HG02938 (cell line): ENCODE measurements around the gene BFAR.
A peak's percentile ranks its signal among the peaks of the same experiment; 100 is the strongest.
"Not testable (repeated sequence)": the region's sequence is repeated elsewhere in the genome, so short reads cannot be mapped to it uniquely, and the experiment has no call there.

Source experiments
- ATAC-seq: cut with Tn5 transposase; IDR thresholded peaks from one replicate; pipeline ENCODE4 v1.9.1; 2021; ENCODE audit warnings: mild to moderate bottlenecking, moderate library complexity; ENCODE audit not compliant: unreplicated experiment

The BFAR gene

DNA sequence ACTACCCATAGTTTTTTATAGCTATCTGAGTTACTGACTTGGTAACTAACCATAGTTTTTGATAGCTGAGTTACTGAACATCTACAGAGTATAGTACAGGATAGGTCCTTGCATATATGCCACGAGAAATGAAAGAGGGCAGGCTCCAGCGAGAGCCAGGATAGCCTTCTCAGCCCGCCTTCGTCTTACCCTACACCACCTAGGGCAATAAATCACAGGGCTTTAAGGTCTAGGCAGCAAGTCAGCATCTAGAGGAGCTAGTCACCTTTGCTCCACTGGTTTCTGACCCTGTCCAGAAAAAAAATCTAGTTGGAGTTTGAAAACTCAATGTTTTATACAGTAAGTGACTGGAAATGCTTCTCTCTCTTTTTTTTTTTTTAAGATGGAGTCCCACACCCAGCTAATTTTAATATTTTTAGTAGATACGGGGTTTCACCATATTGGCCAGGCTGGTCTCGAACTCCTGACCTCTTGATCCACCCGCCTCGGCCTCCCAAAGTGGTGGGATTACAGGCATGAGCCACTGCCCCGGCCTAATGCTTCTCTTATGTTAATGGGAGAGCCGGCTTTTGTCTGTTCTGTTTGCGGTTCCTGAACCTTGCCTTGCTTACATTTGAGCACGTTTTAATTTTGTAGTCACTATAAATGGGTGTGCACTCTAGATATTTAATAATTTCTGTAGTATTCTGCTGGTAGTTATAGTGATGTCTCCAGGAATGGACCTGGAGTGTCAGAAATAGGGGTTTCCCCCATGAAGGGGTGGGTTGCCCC is 2.8 kb downstream of the BFAR start:
- ATAC-seq: no peak

DNA sequence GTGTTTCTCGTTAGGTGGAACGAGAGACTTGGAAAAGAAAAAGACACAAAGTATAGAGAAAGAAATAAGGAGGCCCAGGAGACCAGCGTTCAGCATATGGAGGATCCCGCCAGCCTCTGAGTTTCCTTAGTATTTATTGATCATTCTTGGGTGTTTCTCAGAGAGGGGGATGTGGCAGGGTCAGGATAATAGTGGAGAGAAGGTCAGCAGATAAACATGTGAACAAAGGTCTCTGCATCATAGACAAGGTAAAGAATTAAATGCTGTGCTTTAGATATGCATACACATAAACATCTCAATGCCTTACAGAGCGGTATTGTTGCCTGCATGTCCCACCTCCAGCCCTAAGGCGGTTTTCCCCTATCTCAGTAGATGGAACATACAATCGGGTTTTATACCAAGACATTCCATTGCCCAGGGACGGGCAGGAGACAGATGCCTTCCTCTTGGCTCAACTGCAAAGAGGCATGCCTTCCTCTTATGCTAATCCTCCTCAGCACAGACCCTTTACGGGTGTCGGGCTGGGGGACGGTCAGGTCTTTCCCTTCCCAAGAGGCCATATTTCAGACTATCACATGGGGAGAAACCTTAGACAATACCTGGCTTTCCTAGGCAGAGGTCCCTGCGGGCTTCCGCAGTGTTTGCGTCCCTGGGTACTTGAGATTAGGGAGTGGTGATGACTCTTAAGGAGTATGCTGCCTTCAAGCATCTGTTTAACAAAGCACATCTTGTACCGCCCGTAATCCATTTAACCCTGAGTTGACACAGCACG is 3.6 kb downstream of the BFAR start:
- ATAC-seq: not testable (repeated sequence)

DNA sequence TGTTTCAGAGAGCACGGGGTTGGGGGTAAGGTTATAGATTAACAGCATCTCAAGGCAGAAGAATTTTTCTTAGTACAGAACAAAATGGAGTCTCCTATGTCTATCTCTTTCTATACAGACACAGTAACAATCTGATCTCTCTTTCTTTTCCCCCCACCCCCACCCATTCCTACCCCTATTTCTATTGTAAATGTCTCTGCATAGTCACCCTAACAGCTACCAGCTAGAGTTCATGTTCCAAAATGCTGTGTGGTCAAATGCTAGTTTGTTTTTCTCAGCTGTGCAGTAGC is 4.1 kb downstream of the BFAR start:
- ATAC-seq: not testable (repeated sequence)

DNA sequence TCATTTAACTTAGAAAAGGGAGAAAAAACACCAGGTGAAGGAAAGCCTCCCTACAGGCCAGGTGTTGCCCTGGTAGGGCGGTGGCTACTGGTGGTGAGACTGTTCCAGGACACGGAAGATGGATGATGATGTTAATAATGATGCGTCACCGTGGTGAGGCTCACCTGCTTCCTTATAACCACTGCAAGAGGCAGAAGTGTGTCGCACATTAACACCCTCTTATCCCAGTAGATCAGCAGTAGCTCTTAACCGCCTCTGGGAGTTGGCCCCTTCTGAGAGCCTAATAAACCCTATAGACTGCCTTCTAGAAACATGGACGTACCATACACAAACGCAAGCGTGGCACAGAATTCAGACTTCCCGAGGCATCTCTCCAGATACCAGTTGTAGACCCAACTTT is 7.8 kb downstream of the BFAR start:
- no peak for ATAC-seq

DNA sequence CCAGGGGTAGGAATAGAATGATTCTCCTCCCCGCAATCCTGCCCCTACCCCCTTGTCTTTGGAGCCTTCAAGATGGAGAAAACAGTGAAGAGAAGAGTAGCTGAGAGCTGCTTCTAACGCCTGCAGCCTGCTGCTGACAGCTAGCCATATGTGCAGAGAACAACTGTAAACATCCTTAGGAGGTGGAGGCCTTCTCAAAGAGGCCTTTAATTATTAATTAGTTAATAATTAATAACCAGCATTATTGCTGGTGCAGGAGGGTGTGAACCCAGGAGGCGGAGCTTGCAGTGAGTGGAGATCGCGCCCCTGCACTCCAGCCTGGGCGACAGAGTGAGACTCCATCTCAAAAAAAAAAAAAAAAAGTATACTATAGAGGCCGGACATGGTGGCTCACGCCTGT is 8.5 kb downstream of the BFAR start:
- no peak for ATAC-seq

- no peak for ATAC-seq
Measured at GRCh38 chr16:14641926-14642325, 9.2 kb downstream of the BFAR start.

GRCh38 chr16:14649816-14650215 is 17.1 kb downstream of the BFAR start:
- no peak for ATAC-seq

DNA sequence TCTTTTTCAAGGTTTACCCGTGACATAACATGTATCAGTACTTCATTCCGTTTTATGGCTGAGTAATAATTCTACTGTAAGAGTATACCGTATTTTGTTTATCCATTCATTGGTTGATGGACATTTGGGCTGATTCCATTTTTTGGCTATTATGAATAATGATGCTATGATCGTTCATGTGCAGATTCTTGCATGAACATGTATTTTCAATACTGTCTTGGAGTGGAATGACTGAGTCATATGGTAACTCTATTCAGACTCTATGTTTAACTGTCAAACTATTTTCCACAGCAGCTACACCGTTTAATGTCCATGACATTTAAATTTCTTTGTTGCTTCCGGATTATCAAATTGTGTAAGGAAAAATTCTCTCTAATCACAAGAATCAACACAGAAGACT is 17.9 kb downstream of the BFAR start:
- no peak for ATAC-seq

DNA sequence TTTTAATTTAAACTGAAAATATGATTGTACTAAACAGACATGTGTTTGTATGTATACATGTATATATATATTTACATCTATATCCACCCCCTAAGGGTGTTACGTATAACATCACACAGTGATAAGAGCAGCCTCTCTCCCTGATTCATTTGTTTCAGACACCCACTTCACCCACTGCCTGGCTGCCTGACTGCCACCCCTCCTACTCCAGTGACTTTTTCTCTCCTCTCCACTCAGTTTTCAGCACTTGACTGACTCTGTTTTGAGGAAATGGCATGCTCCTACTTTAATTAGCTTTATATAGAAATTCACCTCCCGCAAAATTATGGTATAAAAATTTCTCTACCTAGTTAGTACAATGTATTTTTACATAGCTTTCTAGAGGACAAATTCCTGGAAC is 20.0 kb downstream of the BFAR start:
- ATAC-seq: no peak

- peak; percentile 70 for ATAC-seq
Measured at GRCh38 chr16:14658063-14658462, 25.3 kb downstream of the BFAR start.

DNA sequence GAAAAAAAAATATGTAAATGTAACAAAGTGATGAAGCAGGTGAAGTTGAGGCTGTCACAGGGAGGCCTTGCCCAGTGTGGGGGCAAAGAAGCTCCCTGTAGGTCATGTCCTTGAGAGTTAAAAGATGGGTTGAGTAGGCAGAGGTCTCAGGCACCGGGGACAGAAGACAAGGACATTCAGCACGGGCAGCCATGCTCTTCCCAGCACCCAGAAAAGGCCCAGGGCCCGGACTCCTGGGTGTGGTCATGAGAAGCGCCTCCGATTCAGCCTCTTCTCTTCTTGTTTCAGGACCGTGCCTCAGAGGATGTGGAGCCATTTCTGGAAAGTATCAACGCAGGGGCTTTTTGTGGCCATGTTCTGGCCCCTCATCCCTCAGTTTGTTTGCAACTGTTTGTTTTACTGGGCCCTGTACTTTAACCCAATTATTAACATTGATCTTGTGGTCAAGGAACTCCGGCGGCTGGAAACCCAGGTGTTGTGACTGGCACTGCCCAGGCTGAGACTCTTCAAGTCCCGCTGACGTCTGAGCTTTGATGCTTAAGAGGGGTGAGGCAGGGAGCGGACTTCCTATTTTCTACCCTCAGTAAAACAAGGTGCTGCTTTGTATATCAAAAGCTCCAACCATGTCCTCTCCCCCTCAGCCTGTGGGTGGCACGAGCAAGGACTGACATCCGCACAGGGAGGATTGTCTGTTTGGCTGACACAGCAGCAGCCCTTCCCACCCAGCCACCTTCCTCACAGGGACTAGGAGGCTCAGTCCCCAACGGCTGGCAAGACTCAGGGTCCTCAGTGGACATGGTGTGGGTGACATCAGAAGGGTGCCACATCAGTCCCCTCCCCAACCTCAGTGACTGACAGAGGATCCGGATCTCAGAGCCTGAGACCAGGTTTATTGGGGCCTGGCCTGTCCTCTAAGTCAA is 34.9 kb downstream of the BFAR start:
- ATAC-seq: no peak

GRCh38 chr16:14668556-14669223 is 35.9 kb downstream of the BFAR start:
- ATAC-seq: no peak

DNA sequence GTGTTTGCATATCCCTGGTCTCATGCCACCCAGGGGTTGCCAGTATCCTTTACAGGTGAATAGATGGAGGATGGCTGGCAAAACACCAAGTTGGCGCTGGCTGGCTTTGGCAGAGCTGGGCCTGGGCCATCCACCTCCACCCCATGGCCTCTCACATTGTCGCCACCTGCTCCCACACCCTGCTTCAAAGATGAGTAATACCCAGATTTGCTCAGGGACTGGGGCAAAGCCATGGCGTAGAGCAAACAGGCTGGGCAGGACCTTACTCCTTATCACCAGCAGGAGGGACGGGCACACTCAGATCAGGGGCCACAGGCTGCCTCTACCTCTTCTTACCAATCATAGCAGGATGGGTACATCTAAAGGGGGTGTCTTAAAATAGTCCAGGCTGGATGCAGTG is 37.0 kb downstream of the BFAR start:
- no peak for ATAC-seq

GRCh38 chr16:14672403-14672971 is 39.7 kb downstream of the BFAR start:
- ATAC-seq: peak; percentile 88

GRCh38 chr16:14676633-14677032 is 43.9 kb downstream of the BFAR start:
- no peak for ATAC-seq

DNA sequence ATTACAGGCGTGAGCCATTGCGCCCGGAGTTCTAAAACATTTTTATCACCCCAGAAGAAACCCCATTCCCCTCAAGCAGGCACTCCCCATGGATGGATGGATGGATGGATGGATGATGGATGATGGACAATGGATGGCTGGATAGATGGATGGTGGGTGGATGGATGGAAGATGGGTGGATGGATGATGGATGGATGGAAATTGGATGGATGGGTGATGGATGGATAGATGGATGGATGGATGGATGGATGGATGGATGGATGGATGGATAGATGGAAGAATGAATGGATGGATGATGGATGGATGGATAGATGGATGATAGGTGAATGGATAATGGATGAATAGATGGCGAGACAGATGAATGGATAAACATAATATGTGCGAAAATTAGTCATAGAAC is 44.9 kb downstream of the BFAR start:
- no peak for ATAC-seq

DNA sequence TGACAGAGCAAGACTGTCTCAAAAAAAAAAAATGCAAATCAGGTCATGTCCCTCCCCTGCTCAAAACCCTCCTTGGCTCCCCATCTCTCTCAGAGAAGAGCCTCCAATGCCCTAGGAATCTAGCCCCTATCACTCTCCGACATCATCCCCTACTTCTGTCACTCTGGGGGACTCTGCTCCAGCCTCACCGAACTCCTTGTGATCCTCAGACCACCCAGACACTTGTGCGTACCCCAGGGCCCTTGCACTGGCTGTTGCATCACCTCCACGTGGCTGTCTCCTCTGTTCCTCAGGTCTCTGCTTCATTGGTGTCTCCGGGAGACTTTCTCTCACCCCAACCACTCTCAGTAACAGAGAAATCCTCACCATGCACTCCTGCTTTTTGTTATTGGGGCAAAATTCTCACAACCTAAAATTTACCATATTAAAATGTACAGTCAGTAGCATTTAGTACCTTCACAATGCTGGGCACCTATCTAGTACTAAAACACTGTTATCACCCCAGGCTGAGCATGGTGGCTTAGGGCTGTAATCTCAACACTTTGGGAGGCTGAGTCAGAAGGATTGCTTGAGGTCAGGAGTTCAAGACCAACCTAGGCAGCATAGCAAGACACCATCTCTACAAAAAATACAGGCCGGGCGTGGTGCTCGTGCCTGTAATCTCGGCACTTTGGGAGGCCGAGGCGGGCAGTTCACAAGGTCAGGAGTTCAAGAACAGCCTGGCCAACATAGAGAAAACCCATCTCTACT is 46.2 kb downstream of the BFAR start:
- ATAC-seq: no peak

DNA sequence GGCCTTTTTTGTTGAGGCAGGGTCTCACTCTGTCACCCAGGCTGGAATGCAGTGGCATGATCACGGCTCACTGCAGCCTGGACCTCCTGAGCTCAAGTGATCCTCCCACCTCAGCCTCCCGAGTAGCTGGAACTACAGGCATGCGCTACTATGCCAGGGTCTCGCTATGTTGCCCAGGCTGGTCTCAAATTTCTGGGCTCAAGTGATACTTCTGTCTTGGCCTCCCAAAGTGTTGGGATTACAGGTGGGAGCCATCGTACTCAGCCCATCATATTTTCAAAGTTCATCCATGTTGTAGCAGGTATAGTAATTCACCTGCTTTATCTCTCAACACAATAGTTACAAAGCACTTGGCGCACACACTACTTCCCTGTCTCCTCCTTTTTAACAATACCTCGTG is 47.6 kb downstream of the BFAR start:
- not testable (repeated sequence) for ATAC-seq

DNA sequence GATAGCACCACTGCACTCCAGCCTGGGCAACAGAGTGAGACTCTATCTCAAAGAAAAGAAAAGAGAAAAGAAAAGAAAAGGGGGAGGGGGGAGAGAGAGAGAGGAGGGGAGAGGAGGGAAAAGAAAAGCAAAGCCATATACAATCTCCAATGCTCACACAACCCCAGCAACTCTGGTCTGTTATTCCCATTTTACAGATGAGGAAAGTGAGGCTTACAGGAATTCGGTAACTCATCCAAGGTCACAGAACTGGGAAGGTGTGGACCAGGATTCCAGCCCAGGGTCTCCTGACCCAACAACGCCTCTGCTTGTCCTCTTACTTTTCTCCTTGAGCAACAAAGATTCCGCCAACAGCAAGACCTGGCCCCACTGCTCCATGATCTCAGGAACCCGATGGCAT is 48.4 kb downstream of the BFAR start:
- ATAC-seq: no peak

DNA sequence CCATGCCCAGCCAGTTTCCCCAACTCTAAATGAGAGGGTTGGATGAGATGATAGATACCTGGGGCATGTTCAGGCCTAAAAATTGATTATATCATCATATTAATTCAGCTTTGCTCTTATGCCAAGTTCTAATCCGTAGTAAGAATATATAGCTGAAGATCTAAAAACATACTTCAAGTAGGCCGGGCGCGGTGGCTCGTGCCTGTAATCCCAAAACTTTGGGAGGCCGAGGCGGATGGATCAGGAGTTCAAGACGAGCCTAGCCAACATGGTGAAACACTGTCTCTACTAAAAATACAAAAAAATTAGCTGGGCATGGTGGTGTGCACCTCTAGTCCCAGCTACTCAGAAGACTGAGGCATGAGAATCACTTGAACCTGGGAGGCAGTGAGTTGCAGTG is 49.4 kb downstream of the BFAR start:
- ATAC-seq: no peak
